ENCODE measurements around the gene UBA5.
"Not testable (repeated sequence)": the region's sequence is repeated elsewhere in the genome, so short reads cannot be mapped to it uniquely, and the experiment has no call there.

The UBA5 gene

GRCh38 chr3:132660052-132660810, at the start of gene UBA5:
TSS of gene UBA5 (plus strand) at chr3:132660329. CDS start at chr3:132660538, 209 bp downstream.
- peak; percentile 63 to 67 for DNase-seq (ENCODE audit: low read depth in 1 of 2, low spot score in 1 of 2)

GRCh38 chr3:132615301-132615700, 44.8 kb upstream of the UBA5 start:
- not testable (repeated sequence) for DNase-seq (ENCODE audit: low read depth in 1 of 2, low spot score in 1 of 2)

GRCh38 chr3:132615881-132616280, 44.2 kb upstream of the UBA5 start:
- DNase-seq (ENCODE audit: low read depth in 1 of 2, low spot score in 1 of 2), result no peak

GRCh38 chr3:132616780-132617179, 43.3 kb upstream of the UBA5 start:
- DNase-seq (ENCODE audit: low read depth in 1 of 2, low spot score in 1 of 2), result no peak

GRCh38 chr3:132622148-132622547, 38.0 kb upstream of the UBA5 start:
- no peak for DNase-seq (ENCODE audit: low read depth in 1 of 2, low spot score in 1 of 2)

GRCh38 chr3:132622761-132623160, 37.4 kb upstream of the UBA5 start:
- DNase-seq (ENCODE audit: low read depth in 1 of 2, low spot score in 1 of 2), result no peak

GRCh38 chr3:132623646-132624045, 36.5 kb upstream of the UBA5 start:
- no peak for DNase-seq (ENCODE audit: low read depth in 1 of 2, low spot score in 1 of 2)

- no peak for DNase-seq (ENCODE audit: low read depth in 1 of 2, low spot score in 1 of 2)
Observed at GRCh38 chr3:132624790-132625189, 35.3 kb upstream of the UBA5 start.

- DNase-seq (ENCODE audit: low read depth in 1 of 2, low spot score in 1 of 2), result no peak
Observed at GRCh38 chr3:132625613-132626012, 34.5 kb upstream of the UBA5 start.

GRCh38 chr3:132626955-132627354, 33.2 kb upstream of the UBA5 start:
- DNase-seq (ENCODE audit: low read depth in 1 of 2, low spot score in 1 of 2), result no peak

- no peak for DNase-seq (ENCODE audit: low read depth in 1 of 2, low spot score in 1 of 2)
Observed at GRCh38 chr3:132628157-132628556, 32.0 kb upstream of the UBA5 start.

GRCh38 chr3:132629928-132630327, 30.2 kb upstream of the UBA5 start:
- no peak for DNase-seq (ENCODE audit: low read depth in 1 of 2, low spot score in 1 of 2)

GRCh38 chr3:132630612-132631011, 29.5 kb upstream of the UBA5 start:
- no peak for DNase-seq (ENCODE audit: low read depth in 1 of 2, low spot score in 1 of 2)

- DNase-seq (ENCODE audit: low read depth in 1 of 2, low spot score in 1 of 2), result no peak
Observed at GRCh38 chr3:132635052-132635451, 25.1 kb upstream of the UBA5 start.

GRCh38 chr3:132637590-132637989, 22.5 kb upstream of the UBA5 start:
- DNase-seq (ENCODE audit: low read depth in 1 of 2, low spot score in 1 of 2), result no peak

- DNase-seq (ENCODE audit: low read depth in 1 of 2, low spot score in 1 of 2), result no peak
Observed at GRCh38 chr3:132638706-132639105, 21.4 kb upstream of the UBA5 start.

GRCh38 chr3:132641427-132641826, 18.7 kb upstream of the UBA5 start:
- not testable (repeated sequence) for DNase-seq (ENCODE audit: low read depth in 1 of 2, low spot score in 1 of 2)

- no peak for DNase-seq (ENCODE audit: low read depth in 1 of 2, low spot score in 1 of 2)
Observed at GRCh38 chr3:132641837-132642538, 18.1 kb upstream of the UBA5 start.

GRCh38 chr3:132642539-132642847, 17.6 kb upstream of the UBA5 start:
- DNase-seq (ENCODE audit: low read depth in 1 of 2, low spot score in 1 of 2), result no peak

GRCh38 chr3:132643366-132643765, 16.8 kb upstream of the UBA5 start:
- DNase-seq (ENCODE audit: low read depth in 1 of 2, low spot score in 1 of 2), result no peak

- no peak for DNase-seq (ENCODE audit: low read depth in 1 of 2, low spot score in 1 of 2)
Observed at GRCh38 chr3:132645058-132645457, 15.1 kb upstream of the UBA5 start.

- no peak for DNase-seq (ENCODE audit: low read depth in 1 of 2, low spot score in 1 of 2)
Observed at GRCh38 chr3:132650153-132650552, 10.0 kb upstream of the UBA5 start.

Data from activated CD4-positive, alpha-beta T cell treated with anti-CD3 and anti-CD28 coated beads, Interleukin-2, amount 50 U/mL, for 24 hours (primary cell).